SK-MEL-5 (cell line): ENCODE data around the gene RBP5. TPM values are rescaled to one million over a fixed set of nuclear protein-coding genes. Genes with fewer than 3 reads are reported as not detected.

Experiments
- DNase-seq: peaks from one replicate; pipeline ENCODE4 v3.0.0-alpha.2; 2016; ENCODE audit warnings: low read depth, low spot score
- in situ Hi-C: cut with HindIII; loops from 2 replicates; pipeline ENCODE4 v1.10.0; 2016; ENCODE audit warnings: low sequenced_read_pairs, high pct_unique_total_duplicates, low pct_unique_long_range_greater_than_20kb
- total RNA-seq: library from RNA; depleted of rRNA; stranded (reverse); fragments of >200 nt; shearing (Covaris generic); gene quantifications from 2 replicates; pipeline ENCODE4 v1.2.3, GENCODE V29; 2014

Gene RBP5
- total RNA-seq, 1 experiment from 2014 or later: not detected

DNA sequence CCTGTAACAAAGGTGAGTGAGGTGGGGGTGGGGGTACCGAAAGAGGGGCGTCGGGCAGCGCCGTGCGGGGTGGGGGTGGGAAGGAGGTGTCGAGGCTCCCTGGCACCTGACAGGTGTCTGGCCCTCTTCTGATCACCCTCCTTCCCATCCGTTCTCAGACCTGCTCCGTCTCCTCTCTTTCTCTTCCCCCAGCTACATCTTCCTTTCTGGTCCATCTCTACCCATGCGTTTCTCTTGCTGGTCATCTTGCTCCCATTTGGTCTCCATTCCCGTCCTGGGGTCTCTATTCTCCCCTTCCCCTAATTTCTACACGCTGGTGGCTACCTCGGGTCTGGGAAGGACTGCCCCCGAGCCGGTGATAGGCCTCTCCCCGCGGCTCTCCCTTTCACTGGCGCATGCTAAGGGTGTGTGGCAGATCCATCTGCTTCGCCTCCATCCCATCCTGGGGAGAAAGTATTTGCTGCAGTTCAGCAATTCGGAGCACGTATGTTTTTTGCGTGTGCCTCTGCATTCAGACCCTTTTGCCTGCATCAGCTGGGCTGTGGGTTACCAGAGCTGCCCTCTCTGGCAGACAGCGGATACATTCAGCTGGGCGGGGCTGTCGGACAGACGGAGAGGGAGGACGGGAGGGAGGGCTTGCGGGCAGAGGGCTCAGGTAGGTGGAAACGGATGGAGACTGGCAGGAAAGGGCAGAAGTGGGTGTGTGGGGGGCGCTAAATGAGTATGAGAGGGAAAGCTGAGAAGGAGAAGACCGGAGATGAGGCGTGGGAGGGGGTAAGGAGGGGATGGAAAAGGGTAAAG, 2.2 kb upstream of the RBP5 start:
- in situ Hi-C loops: no loop called here
- DNase-seq: peak; percentile 16

DNA sequence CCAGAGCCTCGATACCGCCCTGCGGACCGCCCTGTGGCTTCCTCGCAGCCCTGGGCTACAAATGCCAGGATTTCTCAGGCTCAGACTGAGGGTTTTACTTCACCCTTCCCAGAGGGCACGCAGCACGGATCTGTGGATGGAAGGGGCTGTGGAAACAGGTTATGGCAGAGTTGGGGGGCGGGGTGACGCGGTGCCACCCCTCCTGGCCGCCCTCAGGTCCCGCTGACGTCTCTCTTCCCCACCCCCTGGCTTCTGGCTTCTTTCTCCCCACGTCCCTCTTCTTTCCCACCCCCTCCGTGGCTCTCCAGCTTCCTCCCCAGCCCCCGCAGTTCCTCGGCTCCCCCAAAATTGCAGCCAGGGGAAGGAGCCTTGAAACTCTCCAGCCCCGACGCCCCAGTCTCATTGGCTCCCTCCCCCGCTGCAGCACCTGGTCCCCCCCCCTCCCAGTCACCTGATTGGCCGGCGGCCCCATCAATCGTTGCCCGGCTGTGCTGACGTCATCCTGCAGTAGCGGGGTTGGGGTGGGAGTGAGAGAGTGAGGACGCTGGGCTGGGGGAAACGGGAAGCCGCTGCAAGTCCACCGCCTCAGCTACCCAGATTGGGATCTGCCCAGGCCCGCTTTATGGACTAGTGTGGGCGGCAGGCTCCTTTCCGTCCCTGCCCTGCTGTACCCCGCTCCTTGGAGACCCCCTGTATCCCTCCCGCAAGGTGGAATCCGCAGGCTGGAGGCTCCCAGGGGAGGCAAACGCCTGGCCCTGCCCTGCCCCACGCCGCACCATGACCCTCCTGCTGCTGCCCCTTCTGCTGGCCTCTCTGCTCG, 1.4 kb upstream of the RBP5 start, which contains the start of gene CLSTN3:
CLSTN3 (plus strand) TSS at position 500 of the 820 bp plus-strand sequence; CDS start at position 778, 278 bp downstream.
- in situ Hi-C loops: no loop called here
- DNase-seq: peak; percentile 27

DNA sequence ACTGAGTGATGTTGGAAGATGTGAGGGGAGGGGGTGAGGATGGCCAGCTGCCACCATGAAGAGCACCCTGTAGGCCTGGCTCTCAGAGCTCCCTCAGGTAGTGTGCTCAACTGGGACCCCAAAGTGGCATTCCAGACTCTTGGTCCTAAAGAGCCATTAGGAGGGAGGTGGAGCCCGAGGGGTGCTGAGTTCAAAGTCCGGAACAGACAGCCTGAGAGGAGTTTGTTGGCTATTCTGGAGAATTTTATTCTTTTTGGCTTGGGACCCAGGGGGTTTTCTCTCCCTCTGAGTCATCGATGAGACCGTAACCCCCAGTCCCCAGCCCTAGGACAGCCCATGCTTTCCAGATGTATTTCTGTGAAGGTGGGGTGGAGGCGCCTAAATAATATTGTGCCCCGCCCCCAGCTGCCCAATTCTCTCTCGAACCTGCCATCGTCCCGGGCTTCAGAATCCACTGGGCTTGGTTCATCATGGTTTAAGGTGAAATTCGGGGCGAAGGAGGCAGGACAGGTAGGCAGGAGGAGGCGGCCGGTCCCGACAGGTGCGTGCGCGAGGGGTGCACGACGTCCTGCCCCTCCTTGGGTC, 690 bp upstream of the RBP5 start:
- in situ Hi-C loops: no loop called here
- DNase-seq: no peak

DNA sequence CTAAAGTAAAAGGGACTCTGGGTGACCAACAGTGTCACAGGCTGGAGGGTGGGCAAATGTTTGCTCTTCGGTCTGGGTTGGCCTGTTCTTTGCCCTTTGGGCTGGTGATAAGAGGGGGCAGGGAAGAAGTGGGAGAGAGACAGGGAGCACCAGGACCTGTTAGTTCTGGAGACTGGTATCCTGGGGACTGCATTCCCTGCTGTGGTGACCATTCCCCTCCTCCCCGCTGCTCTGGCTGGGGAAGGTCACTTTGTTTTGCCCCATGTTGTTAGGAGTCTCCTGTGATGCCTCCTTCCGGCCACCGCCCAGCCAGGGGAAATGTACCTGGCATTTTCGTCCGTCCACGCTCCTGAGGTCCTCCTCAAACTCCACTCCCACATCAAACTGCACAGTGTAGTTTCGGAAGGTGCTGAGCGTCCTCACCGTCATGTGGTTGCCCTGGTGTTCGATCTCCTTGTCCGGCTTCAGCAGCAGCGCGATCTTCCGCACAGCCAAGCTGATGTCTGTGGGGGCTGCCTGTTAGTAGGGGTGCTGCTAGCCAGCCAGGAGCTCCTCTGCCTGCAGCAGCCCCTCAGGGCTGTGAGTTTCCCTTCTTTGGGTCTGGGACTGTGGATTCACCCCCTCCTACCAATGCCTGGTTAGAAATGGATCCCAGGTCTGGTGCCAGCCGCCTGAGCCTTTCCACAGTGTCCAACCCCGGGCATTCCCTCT, 618 bp downstream of the RBP5 start:
- in situ Hi-C loops: no loop called here
- DNase-seq: no peak

DNA sequence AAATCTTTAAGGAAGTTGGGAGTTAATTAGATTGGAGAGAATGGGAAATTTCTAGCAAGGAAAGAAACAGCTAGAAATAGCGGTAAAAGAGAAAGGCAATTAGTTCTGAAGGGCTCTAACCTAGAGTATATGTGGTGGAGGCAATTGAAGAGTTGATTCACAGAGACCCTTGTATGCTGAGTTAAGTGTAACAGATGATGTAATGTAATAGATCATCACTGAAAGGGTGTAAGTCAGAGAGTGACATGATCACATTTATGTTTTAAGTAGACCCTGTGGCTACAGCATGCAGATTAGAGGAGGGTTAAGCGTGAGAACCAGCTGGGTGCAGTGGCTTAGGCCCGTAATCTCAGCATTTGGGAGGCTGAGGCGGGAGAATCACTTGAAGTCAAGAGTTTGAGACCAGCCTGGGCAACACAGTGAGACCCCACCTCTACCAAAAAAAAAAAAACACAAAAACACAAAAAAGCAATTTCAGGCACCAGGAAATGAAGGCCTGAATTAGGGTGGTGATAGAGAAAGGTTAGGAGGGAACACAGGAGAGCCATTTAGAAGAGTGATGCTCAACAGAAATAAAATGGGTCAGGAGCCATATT, 3.0 kb downstream of the RBP5 start:
- in situ Hi-C loops: no loop called here
- DNase-seq: no peak

DNA sequence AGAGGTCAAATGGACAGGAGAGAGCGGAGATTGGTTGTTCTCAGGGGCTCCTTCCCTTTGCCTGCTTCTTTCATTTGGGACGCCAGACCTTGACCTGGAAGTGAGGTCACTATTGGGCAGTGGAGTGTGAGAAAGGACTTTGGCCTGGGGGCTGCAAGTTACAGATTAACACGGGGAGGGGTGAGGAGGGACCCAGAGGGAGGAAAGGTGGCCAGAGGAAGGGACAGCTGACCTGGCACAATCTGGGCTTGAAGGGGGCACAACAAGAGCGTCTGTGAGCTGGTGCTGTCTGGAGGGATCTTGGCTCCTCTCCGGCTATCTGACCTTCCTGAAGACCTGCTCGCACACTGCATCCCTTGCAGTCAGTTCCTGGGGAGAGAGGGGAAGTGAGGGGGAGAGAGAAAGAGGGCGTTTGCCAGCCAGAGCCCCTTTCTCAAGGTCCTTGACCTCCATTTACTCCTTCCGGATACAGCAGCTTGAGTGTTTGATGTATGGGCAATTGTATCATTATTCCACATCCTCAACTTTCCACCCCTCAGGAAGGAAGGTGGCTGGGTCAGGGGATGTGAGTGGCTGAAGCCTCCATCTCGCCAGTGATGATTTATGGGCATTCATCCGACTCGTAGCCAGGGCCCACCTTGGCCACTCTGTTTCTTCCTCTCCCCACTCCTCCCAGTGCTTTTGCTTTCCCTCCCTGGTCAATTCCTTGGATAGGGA, 4.7 kb downstream of the RBP5 start:
- in situ Hi-C loops: no loop called here

DNA sequence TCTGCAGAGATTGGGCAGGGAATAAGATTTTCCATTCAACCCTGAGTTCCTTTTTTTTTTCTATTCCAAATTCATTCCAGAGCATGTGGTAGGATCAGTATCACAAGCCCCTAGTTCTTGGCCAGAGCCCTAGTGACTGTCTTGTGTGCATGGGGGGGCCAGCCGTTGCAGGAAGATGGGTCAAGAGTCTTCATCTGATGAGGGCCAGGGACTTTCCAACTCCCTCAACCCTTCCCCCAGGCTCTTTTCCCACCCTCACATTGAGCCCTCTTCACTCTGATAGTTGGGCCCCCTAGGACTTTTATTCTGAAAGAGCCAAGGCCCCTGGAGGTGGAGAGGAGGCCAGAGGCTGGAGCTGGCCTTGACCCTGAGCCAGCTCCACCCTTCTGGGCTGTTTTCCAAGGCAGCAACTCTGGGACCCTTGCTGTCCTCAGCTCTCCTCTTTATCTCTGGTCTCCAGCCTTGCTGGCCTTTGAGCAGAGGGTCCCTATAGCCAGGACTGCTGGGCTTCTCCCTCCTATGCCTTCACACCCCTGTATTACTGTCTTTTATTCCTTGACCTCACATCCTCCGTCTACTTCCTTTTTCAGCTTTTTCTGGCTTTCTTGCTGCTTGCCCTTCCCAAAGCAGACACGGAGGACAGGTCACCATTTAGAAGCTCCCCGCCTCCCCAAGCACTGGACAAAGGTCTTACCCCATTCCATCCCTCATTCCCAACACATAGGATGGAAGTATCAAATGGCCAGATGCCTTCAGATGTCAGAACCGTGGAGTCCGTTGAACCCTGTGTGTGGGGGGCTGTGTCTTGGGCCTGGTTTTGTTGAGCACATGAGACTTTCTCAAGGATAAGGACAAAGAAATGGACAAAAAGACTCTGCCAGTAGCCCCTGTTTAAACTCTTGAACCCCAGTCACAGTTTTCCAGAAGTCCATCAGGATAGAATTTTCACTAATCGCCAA, 5.6 kb downstream of the RBP5 start:
- in situ Hi-C loops: no loop called here
- DNase-seq: no peak

More for the DNA sequence above, 4.7 kb downstream of the RBP5 start:
- DNase-seq: no peak

DNA sequence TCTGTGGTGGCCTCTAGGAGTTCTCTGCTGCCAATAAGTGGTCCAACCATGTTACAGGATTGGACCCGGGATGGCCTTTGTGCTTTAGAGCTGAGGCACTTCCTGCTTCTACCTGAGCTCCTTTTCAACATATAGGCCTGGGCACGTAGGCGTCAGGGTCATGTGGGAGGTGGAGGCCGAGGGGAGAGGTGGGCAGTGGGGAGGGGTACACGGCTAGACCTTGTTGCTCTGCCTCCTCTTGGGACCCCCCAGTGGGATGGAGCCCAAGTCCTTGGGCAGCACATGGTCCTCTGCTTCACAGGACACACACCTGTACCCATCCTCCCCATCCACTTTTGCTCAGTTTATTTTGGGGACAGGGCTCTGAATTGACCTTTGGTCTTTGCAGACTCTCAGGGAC, 7.4 kb downstream of the RBP5 start:
- DNase-seq: no peak
- in situ Hi-C loops: no loop called here

DNA sequence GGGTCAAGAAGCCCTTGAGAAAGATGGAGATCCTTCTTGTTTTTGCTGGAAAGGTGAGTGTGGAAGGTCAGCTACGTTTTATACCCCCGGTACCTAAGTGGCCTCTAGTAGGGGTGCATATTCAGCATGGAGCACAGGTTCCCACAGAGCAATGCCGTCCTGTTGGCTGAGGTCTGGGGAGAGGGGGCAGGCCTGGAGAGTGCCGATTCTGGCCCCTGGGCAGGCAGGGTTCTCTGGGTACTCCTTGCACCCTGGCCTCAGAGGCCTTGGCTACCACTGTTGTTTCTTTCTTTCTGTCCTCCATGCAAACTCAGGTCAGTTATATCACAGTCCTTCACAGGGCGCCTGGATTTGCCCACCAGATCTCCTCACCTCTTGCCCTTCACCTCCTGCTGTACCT, 8.5 kb downstream of the RBP5 start:
- no peak for DNase-seq
- in situ Hi-C loops: no loop called here

DNA sequence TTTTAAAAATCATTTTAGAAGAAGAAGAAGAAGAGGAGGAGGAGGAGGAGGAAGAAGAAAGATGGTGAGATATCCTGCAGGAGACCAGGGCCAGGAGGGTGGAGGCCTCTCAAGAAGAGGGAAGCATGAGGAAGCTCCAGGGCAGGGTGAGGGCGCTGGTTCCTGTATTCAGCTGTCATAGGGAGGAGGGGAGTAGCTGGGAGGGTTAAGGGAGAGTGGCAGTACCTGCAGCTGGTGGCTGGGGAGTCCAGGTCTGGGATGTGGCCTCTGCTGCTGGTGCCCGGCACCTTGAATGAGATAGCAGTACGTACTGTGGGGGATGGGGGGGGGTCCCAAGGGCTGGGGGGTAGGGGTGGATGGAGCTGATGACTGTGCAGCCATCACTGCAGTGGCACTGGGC, 9.8 kb downstream of the RBP5 start:
- in situ Hi-C loops: no loop called here
- DNase-seq: no peak

DNA sequence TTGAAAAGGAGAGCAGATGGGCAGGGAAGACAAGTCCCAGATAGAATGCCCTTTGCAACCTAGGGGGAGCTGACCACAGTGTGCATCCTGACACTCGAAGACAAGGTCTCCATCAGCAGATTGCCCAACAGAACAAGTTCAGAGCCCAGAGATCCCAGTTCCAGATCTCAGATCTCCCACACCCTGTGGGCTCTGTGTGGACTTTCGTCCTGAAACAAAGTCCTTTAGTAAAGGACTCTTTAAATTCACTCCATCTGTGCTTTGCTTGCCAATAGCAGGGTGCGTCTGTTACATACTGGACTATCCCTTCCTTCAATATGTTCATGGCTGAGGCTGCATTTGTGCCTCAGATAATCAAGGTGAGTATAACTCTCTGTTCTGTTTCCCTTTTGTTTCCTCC, 11.0 kb downstream of the RBP5 start:
- in situ Hi-C loops: no loop called here
- DNase-seq: no peak

DNA sequence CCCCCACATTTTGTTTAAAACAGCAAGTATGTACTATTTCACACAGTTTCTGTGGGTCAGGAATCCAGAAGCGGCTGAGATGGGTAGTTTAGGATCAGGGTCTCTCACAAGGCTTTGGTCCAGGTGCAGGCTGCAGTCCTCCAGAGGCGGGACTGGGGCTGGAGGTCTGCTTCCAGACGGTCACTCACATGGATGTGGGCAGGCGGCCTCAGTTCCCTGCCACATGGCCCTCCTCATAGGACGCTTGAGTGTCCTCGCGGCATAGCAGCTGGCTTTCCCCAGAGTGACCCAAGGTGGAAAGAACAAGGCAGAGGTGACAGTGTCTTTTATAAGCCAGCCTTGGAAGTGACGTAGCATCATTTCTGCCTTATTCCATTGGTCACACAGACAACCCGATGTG, 11.8 kb downstream of the RBP5 start:
- in situ Hi-C loops: no loop called here
- no peak for DNase-seq

DNA sequence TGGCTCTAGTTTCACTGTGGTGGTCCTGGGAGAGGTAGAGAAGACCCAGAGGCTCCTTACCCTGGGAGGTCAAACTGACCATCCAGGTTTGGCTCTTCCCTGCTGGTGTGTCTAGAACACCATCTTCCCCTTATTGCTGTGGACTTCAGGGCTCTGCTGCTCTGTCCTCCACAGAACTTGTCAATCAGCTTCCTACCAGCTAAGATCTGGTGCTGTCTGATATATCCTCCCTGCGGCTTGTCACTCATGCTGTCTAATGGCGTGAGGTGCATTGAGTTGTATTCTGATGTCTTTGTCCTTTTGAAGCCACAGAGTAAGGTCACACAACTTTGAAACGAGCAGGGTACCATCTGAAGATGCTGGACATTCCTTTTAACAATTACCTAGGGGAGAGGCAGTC, 12.5 kb downstream of the RBP5 start:
- in situ Hi-C loops: no loop called here
- DNase-seq: no peak

DNA sequence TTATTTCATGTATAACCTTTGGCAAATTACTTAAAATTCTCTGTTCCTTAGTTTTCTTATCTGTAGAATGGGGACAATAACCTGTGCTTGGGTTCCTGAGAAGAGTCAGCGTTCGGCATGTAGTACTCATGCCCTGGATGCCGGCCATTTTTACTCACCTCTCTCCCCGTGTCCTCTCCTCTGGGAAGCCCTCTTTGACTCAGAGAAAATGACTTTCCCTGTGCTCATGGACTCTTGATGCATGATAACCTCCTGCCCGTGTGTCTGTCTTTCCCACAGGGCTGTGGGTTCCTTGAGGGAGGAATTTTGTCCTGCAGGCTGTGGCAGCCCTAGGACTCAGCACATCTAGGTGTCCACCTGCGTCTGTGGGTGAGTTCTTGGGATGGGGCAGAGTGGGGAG, 13.8 kb downstream of the RBP5 start:
- in situ Hi-C loops: no loop called here

DNA sequence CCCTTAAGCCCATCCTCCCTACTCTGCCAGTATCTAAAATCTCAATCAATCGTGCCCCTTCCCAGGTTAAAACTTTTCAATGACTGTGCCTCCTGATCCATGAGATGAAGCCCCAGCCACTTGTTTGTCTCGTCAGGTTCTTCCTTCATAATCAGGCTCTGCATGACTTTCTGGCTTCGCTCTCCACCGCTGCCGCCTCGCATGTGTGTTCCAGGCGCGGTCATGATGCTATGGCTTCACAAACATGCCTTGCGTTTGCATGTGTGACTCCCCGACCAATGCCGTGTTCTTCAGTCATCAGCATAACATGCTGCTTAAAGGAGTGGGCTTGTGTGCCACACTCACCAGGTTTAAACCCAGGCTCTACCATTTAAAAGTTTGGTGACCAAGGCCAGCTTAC, 14.7 kb downstream of the RBP5 start:
- in situ Hi-C loops: no loop called here
- no peak for DNase-seq

More for the DNA sequence above, 13.8 kb downstream of the RBP5 start:
- no peak for DNase-seq

DNA sequence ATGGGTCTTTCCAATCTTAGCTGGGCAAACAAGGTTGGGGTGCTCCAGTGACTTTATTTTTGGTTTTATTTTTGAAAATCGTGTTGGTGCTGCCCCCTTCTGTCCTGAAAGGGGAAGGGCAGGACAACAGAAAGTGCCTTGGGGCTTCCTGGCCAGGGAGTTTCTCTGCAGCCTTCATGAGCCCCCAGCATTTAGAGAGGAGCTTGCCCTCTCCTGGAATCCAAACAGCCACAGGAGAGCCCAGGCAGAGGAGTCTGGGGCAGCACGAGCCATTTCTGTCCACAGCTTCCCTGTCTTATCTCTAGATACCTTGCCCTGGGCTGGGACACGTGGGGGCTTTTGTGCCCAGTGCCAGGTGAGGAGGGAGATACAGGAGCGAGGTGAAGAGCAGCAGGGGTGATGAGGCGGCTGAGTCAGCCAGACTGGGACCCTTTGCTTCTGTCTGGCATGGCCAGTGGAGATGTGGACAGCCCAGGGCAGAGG, 15.3 kb downstream of the RBP5 start:
- in situ Hi-C loops: no loop called here
- peak; percentile 61 for DNase-seq
